Lung (tissue), 12 donors: ENCODE data around the gene MUC5B. TPM values are rescaled to one million over a fixed set of nuclear protein-coding genes. Genes with fewer than 3 reads are reported as not detected.

ENCODE experiments used
- ATAC-seq: fragments of 200-7000 bp; cut with Tn5 transposase; one replicate; pipeline ENCODE4 v1.9.1; 2020; ENCODE audit warnings: moderate number of reproducible peaks; ENCODE audit not compliant: insufficient read depth, low FRiP score
- DNase-seq, 3 donors: peaks; one replicate each; pipeline ENCODE4 v3.0.0-alpha.2; 2013 to 2017
- H3K27ac ChIP-seq, 2 donors: one replicate each; pipeline ENCODE4 v1.5.1; 2013; ENCODE audit warnings: mild to moderate bottlenecking in 2 of 2, moderate library complexity in 2 of 2, control low read depth in 1 of 2, inconsistent platforms in 1 of 2, low read depth in 1 of 2, low read length in 1 of 2
- H3K27me3 ChIP-seq, 3 donors: one replicate each; pipeline ENCODE4 v1.5.1; 2013; ENCODE audit warnings: low read length in 2 of 3; ENCODE audit not compliant: control insufficient read depth in 3 of 3, insufficient read depth in 3 of 3
- H3K36me3 ChIP-seq, 4 donors: one replicate each; pipeline ENCODE4 v1.5.1; 2013; ENCODE audit warnings: low read length in 4 of 4, mild to moderate bottlenecking in 1 of 4, moderate library complexity in 1 of 4; ENCODE audit not compliant: control insufficient read depth in 4 of 4, insufficient read depth in 4 of 4
- H3K4me1 ChIP-seq, 5 donors: one replicate each; pipeline ENCODE4 v1.5.1; 2013; ENCODE audit warnings: low read length in 5 of 5, mild to moderate bottlenecking in 2 of 5, moderate library complexity in 1 of 5; ENCODE audit not compliant: control insufficient read depth in 5 of 5, insufficient read depth in 5 of 5
- H3K4me3 ChIP-seq: one replicate; pipeline ENCODE4 v1.5.1; 2013; ENCODE audit warnings: mild to moderate bottlenecking, control low read depth, moderate library complexity
- H3K9ac ChIP-seq, 2 donors: one replicate each; pipeline ENCODE4 v1.5.1; 2013; ENCODE audit warnings: low read length in 2 of 2, control low read depth in 1 of 2; ENCODE audit not compliant: insufficient read depth in 1 of 2
- H3K9me3 ChIP-seq, 4 donors: one replicate each; pipeline ENCODE4 v1.5.1; 2013; ENCODE audit warnings: low read length in 3 of 4, mild to moderate bottlenecking in 1 of 4, moderate library complexity in 1 of 4; ENCODE audit not compliant: control insufficient read depth in 4 of 4, insufficient read depth in 3 of 4
- CTCF ChIP-seq: IDR thresholded peaks from 2 replicates; pipeline ENCODE4 v1.5.1; 2012; ENCODE audit warnings: mild to moderate bottlenecking; ENCODE audit errors: control extremely low read depth, extremely low read depth
- WGBS, 2 donors: extraction: QIAGEN DNeasy Blood & Tissue Kit; methylation state at CpG; one replicate each; pipeline ENCODE4 v1.1.7; 2013; 5-methylcytosine and 5-hydroxymethylcytosine counted together
- polyA plus RNA-seq, 2 donors: library from polyadenylated mRNA; stranded (reverse); fragments of 200-250 nt; gene quantifications; one replicate each; pipeline ENCODE4 v1.2.1, GENCODE V29; 2013
- total RNA-seq, 2 donors: library from RNA; depleted of rRNA in 1 of 2; stranded (reverse); fragments of >200 nt in 1 of 2; gene quantifications; one replicate each; pipeline ENCODE4 v1.2.1, GENCODE V29; 2014 to 2021
- donor health status: control.
- donor health status: control.
- donor health status: Bipolar disorder and iron deficiency.
- donor health status: healthy.
- donor health status: DM: yes; HTN: yes; CAD: no.

The MUC5B gene
- total and polyA plus RNA-seq, 4 donors, result 5.6 to 181 (median 28.2) TPM

DNA sequence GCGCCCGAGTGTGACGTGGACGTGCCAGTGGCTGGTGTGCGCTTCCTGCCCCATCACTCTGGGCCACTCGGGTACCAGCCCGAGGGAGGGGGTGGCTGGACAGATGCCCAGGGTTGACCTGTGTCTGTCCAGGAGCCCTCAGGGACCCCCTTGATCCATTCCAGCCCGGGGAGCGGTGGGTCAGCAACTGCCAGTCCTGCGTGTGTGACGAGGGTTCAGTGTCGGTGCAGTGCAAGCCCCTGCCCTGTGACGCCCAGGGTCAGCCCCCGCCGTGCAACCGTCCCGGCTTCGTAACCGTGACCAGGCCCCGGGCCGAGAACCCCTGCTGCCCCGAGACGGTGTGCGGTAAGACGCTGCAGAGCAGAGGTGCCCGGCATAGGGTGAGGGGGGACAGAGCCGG is 34.5 kb downstream of the MUC5B start:
- DNase-seq, result no peak
- H3K4me3 ChIP-seq, result no peak overlapping the region
- H3K27ac ChIP-seq, result no peak overlapping the region
- peaks cover 0 to 3% (median 0%) of the 10 kb centered on the region in 4 donors for H3K9me3 ChIP-seq
- TF ChIP-seq CTCF, result no peak
- H3K4me1 ChIP-seq, result peaks cover 0 to 8% (median 4%) of the 10 kb centered on the region in 5 donors
- 84 to 95% methylated on average over 23 to 27 of the region's 27 CpGs for WGBS, 2 donors
- no peaks in the 10 kb centered on the region for H3K27me3 ChIP-seq
- no peak overlapping the region for H3K9ac ChIP-seq
- ATAC-seq, result no peak
- H3K36me3 ChIP-seq, result no peaks in the 10 kb centered on the region

DNA sequence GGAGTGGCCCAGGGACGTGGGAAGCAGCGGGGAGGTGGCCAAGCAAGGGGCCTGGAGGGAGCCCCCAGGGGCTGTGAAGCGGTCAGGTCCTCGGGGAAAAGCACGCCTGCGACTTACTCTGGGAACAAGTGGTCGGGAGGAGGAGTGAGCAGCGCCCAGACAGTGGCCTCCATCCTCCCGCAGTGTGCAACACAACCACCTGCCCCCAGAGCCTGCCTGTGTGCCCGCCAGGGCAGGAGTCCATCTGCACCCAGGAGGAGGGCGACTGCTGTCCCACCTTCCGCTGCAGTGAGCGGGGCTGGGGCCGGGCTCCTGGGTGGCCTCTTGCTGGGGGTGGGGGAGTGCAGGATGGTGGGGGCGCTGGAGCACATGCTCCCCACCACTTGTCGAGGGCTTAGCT is 35.0 kb downstream of the MUC5B start:
- Histone ChIP-seq H3K27ac (no peak overlapping the region), H3K27me3 (no peaks in the 10 kb centered on the region), H3K9ac (no peak overlapping the region), H3K36me3 (no peaks in the 10 kb centered on the region), H3K4me3 (no peak overlapping the region), H3K4me1 (peaks cover 0 to 12% (median 6%) of the 10 kb centered on the region in 5 donors), H3K9me3 (peaks cover 0 to 3% (median 0%) of the 10 kb centered on the region in 4 donors)
- ATAC-seq, result no peak
- DNase-seq, result no peak
- WGBS, 2 donors, result 84 to 94% methylated on average over 16 of the region's 16 CpGs
- TF ChIP-seq CTCF, result no peak

DNA sequence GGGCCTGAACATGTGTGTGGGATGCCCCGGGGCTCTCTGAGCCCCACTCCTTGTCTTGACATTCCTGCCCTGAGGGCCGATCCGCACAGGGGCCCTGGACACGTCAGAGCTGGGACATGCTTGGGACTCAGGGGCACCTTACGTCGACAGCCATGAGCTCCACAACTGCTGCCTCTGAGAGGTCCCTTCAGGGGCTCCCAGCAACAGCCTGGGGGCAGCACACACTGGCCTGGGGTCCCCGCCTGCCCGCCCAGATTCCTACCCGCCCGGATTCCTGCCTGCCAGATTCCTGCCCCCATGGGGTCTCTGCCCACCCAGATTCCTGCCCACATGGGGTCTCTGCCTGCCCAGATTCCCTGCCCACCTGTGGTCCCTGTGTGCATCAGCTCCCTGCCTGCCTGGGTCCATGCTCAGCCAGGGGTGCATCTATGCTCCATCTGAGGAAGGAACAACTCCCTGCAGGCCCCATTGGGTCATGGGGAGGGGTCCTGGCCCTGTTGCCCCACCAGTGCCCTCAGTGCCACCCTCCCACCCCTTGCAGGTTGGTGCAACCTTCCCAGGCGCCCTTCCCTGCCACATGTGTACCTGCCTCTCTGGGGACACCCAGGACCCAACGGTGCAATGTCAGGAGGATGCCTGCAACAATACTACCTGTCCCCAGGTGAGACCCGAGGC is 35.7 kb downstream of the MUC5B start:
- no peak overlapping the region for H3K27ac ChIP-seq
- no peak overlapping the region for H3K4me3 ChIP-seq
- no peaks in the 10 kb centered on the region for H3K36me3 ChIP-seq
- 71 to 75% methylated on average over 13 of the region's 13 CpGs for WGBS, 2 donors
- peaks cover 0 to 3% (median 0%) of the 10 kb centered on the region in 4 donors for H3K9me3 ChIP-seq
- no peaks in the 10 kb centered on the region for H3K27me3 ChIP-seq
- TF ChIP-seq CTCF, result no peak
- no peak overlapping the region for H3K9ac ChIP-seq
- H3K4me1 ChIP-seq, result peaks cover 0 to 16% (median 10%) of the 10 kb centered on the region in 5 donors
- ATAC-seq, result no peak
- no peak for DNase-seq

- Histone ChIP-seq H3K9ac (no peak overlapping the region), H3K4me3 (no peak overlapping the region), H3K36me3 (no peaks in the 10 kb centered on the region), H3K4me1 (peaks cover 0 to 16% (median 10%) of the 10 kb centered on the region in 5 donors), H3K9me3 (no peaks in the 10 kb centered on the region), H3K27ac (no peak overlapping the region), H3K27me3 (no peaks in the 10 kb centered on the region)
- no peak for ATAC-seq
- 73 to 90% methylated on average over 6 to 7 of the region's 7 CpGs for WGBS, 2 donors
- DNase-seq, result no peak
- no peak for TF ChIP-seq CTCF
These were observed 36.2 kb downstream of the MUC5B start for GRCh38 chr11:1259076-1259461.
